22Rv1 (cell line): Measurements from ENCODE around the gene SERTAD3.

ENCODE experiments used
- CTCF ChIP-seq: fragments of 450-650 bp; IDR thresholded peaks from 2 replicates; pipeline ENCODE4 v1.5.1; 2017; ENCODE audit warnings: mild to moderate bottlenecking
- ZFX ChIP-seq: fragments of 450-650 bp; IDR thresholded peaks from 2 replicates; pipeline ENCODE4 v1.6.1; 2017; ENCODE audit warnings: antibody characterized with exemption, borderline replicate concordance

DNA sequence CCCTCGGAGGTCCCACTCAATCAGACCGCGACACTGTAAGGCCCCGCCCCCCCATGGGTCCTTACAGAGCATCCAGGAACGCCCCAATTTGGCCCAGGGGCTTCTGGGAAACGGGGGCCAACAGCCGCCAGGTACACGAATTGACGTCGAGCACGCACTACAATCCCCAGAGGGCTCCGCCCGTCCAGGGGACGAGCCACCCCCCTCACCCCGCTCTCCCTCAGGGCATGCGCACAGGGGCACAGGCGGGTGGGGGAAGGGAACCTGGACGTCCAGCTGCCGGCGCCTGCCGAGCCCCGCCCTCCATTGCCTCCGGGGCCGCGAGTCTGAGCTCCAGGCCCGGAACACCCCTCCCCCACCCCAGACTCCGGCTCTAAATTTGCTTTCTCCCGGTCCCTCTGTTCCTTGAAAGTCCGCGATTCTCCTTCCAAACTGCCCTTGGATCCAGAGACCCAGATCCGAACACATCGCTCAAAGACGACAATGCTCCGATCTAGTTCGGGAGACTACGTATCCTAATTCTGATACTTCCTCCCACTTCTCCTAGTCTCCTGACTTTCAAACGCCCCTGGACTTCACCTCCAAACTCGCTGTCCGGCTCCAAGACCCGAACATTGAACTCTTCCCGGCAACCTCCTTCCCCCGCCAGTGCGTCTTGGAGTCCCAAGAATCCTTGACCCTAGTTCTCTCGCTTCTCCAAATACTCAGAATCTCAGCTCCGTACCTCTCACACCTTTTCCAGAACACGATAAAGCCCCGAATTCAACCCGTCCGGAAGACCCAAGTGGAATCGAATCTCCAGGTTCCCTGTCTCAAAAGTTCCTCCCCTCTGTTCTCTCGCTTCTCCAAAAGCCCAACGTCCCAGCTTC lies 770 bp downstream of the SERTAD3 start:
- no peak for TF ChIP-seq CTCF
- no peak for TF ChIP-seq ZFX
